ENCODE data around the gene AK6.

- no peak for TF ChIP-seq EP300 (IDR thresholded peaks at IDR 0.05)
- no peak for TF ChIP-seq POLR2A (IDR thresholded peaks at IDR 0.05)
- TF ChIP-seq, protein P1, sequence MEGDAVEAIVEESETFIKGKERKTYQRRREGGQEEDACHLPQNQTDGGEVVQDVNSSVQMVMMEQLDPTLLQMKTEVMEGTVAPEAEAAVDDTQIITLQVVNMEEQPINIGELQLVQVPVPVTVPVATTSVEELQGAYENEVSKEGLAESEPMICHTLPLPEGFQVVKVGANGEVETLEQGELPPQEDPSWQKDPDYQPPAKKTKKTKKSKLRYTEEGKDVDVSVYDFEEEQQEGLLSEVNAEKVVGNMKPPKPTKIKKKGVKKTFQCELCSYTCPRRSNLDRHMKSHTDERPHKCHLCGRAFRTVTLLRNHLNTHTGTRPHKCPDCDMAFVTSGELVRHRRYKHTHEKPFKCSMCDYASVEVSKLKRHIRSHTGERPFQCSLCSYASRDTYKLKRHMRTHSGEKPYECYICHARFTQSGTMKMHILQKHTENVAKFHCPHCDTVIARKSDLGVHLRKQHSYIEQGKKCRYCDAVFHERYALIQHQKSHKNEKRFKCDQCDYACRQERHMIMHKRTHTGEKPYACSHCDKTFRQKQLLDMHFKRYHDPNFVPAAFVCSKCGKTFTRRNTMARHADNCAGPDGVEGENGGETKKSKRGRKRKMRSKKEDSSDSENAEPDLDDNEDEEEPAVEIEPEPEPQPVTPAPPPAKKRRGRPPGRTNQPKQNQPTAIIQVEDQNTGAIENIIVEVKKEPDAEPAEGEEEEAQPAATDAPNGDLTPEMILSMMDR (IDR thresholded peaks at IDR 0.05), result no peak
- no peak for TF ChIP-seq POLR2AphosphoS5 (IDR thresholded peaks at IDR 0.05)
Measured at GRCh38 chr5:69335341-69335935, 33.9 kb downstream of the AK6 start.
